H1 (cell line): ENCODE results near the gene KLRB1.

Source experiments
- ASH2L ChIP-seq: fragments of 200-600, 300-600 bp; sonication (generic); IDR thresholded peaks from one replicate; pipeline ENCODE4 v1.7.1; 2017; ENCODE audit warnings: low read length
- CEBPB ChIP-seq: IDR thresholded peaks from 2 replicates; pipeline ENCODE4 v1.6.1; 2012; ENCODE audit warnings: low read depth, low read length
- EP300 ChIP-seq, 2 experiments: IDR thresholded peaks; 1 replicate in 1 of 2; 2 replicates in 1 of 2; pipeline ENCODE4 v1.6.1; 2011 to 2012; ENCODE audit warnings: low read depth in 2 of 2, low read length in 2 of 2, mild to moderate bottlenecking in 2 of 2, borderline replicate concordance in 1 of 2, inconsistent platforms in 1 of 2, moderate library complexity in 1 of 2
- POLR2A ChIP-seq, 2 experiments: IDR thresholded peaks; 1 replicate in 1 of 2; 2 replicates in 1 of 2; pipeline ENCODE4 v1.6.1; 2011; ENCODE audit warnings: low read depth in 2 of 2, low read length in 2 of 2, mild to moderate bottlenecking in 2 of 2; ENCODE audit errors: control extremely low read depth in 1 of 2
- SRF ChIP-seq: IDR thresholded peaks from 2 replicates; pipeline ENCODE4 v1.6.1; 2011; ENCODE audit warnings: mild to moderate bottlenecking, low read depth, low read length, moderate library complexity
- YY1 ChIP-seq: IDR thresholded peaks from 2 replicates; pipeline ENCODE4 v1.6.1; 2011; ENCODE audit warnings: low read depth, mild to moderate bottlenecking, low read length
- TF ChIP-seq, protein P1 (sequence below), 3 experiments: IDR thresholded peaks; 1 replicate in 2 of 3; 2 replicates in 1 of 3; pipeline versions ENCODE4 v1.5.1 to v1.6.1; 2011; ENCODE audit warnings: low read length in 3 of 3, mild to moderate bottlenecking in 3 of 3, inconsistent platforms in 2 of 3, low read depth in 1 of 3, moderate library complexity in 1 of 3; ENCODE audit not compliant: insufficient read depth in 1 of 3; ENCODE audit errors: control extremely low read depth in 1 of 3
- TF ChIP-seq, protein P2 (sequence below): IDR thresholded peaks from 2 replicates; pipeline ENCODE4 v1.6.1; 2012; ENCODE audit warnings: inconsistent platforms

DNA sequence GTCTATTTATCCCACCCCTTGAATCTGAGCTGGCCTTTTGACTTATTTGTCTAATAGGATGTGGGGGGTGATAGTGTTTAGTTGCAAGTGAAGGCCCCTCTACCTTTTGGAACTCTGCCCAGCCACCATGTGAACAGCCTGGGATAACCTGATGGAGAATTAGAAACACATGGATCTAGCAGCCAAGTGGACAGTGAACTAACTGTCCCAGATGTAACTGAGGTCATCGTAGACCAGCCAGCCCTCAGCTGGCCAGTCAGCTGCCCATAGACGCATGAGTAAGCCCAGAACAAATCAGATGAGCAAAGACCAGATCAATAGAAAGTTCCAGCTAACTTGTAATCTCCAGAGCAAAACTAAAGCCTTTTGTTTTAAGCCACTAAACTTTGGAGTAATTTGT lies 19.0 kb downstream of the KLRB1 start:
- TF ChIP-seq, protein P1, sequence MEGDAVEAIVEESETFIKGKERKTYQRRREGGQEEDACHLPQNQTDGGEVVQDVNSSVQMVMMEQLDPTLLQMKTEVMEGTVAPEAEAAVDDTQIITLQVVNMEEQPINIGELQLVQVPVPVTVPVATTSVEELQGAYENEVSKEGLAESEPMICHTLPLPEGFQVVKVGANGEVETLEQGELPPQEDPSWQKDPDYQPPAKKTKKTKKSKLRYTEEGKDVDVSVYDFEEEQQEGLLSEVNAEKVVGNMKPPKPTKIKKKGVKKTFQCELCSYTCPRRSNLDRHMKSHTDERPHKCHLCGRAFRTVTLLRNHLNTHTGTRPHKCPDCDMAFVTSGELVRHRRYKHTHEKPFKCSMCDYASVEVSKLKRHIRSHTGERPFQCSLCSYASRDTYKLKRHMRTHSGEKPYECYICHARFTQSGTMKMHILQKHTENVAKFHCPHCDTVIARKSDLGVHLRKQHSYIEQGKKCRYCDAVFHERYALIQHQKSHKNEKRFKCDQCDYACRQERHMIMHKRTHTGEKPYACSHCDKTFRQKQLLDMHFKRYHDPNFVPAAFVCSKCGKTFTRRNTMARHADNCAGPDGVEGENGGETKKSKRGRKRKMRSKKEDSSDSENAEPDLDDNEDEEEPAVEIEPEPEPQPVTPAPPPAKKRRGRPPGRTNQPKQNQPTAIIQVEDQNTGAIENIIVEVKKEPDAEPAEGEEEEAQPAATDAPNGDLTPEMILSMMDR (IDR thresholded peaks at IDR 0.05; ENCODE audit: control extremely low read depth in 1 of 3, insufficient read depth in 1 of 3, low read depth in 1 of 3, low read length in 3 of 3) = no peak
- TF ChIP-seq POLR2A (IDR thresholded peaks at IDR 0.05; ENCODE audit: control extremely low read depth in 1 of 2, low read depth in 2 of 2, low read length in 2 of 2) (no peak), YY1 (no peak), EP300 (IDR thresholded peaks at IDR 0.05; ENCODE audit: borderline replicate concordance in 1 of 2, low read depth in 2 of 2, low read length in 2 of 2) (no peak), CEBPB (no peak), ASH2L (no peak), SRF (no peak)
- TF ChIP-seq, protein P2, sequence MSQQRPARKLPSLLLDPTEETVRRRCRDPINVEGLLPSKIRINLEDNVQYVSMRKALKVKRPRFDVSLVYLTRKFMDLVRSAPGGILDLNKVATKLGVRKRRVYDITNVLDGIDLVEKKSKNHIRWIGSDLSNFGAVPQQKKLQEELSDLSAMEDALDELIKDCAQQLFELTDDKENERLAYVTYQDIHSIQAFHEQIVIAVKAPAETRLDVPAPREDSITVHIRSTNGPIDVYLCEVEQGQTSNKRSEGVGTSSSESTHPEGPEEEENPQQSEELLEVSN = no peak
